Uterus (tissue), 4 donors: ENCODE results near the gene OPCML. TPM values are rescaled to one million over a fixed set of nuclear protein-coding genes. Genes with fewer than 3 reads are reported as not detected.

Source experiments
- DNase-seq, 2 donors: peaks; one replicate each; pipeline ENCODE4 v3.0.0-alpha.2; 2019 to 2020
- H3K27ac ChIP-seq, 2 donors: fragments of 200-600 bp; sonication (generic); 1 replicate in 1 of 2; 2 replicates in 1 of 2; pipeline ENCODE4 v1.5.1; 2016 to 2018
- H3K27me3 ChIP-seq, 2 donors: fragments of 200-600 bp; sonication (generic); one replicate each; pipeline ENCODE4 v1.5.1; 2018 to 2019; ENCODE audit warnings: control low read depth in 1 of 2
- H3K36me3 ChIP-seq, 2 donors: fragments of 200-600 bp; sonication (generic); one replicate each; pipeline ENCODE4 v1.5.1; 2019; ENCODE audit warnings: control low read depth in 1 of 2
- H3K4me1 ChIP-seq, 2 donors: fragments of 200-600 bp; sonication (generic); one replicate each; pipeline ENCODE4 v1.5.1; 2018 to 2019; ENCODE audit warnings: control low read depth in 1 of 2
- H3K4me3 ChIP-seq, 2 donors: fragments of 200-600 bp; sonication (generic); 1 replicate in 1 of 2; 2 replicates in 1 of 2; pipeline ENCODE4 v1.5.1; 2018 to 2019; ENCODE audit warnings: mild to moderate bottlenecking in 1 of 2
- H3K9me3 ChIP-seq, 2 donors: fragments of 200-600 bp; sonication (generic); one replicate each; pipeline ENCODE4 v1.5.1; 2019; ENCODE audit warnings: control low read depth in 1 of 2
- CTCF ChIP-seq, 4 experiments: fragments of 200-600 bp in 2 of 4; fragments of 450-650 bp in 2 of 4; sonication (generic) in 2 of 4; IDR thresholded peaks; one replicate each; pipeline ENCODE4 v1.5.1; 2016 to 2019; ENCODE audit warnings: antibody characterized with exemption in 4 of 4, mild to moderate bottlenecking in 2 of 4, moderate library complexity in 1 of 4
- POLR2A ChIP-seq, 2 donors: fragments of 450-650 bp; IDR thresholded peaks; one replicate each; pipeline ENCODE4 v1.6.1; 2016; ENCODE audit warnings: antibody characterized with exemption in 2 of 2, mild to moderate bottlenecking in 1 of 2, moderate library complexity in 1 of 2
- intact Hi-C: fragments of 100-400 bp; cut with DNase I; formaldehyde crosslinking; loops from one replicate; pipeline ENCODE4 v1.15.1; 2023; ENCODE audit warnings: low total_unique reads
- total RNA-seq, 4 donors: library from RNA; depleted of rRNA in 3 of 4; stranded (reverse); fragments of >200 nt in 3 of 4; gene quantifications; one replicate each; pipeline versions ENCODE4 v1.1.0 to v1.2.4, GENCODE V29; 2014 to 2023
- donor health status: DM: yes; HTN: yes; CAD: no.

The OPCML gene
- total RNA-seq, 4 donors from 2014 or later = under 0.01 to 3.9 (median 1.7) TPM

GRCh38 chr11:133149698-133150097 lies 382.6 kb downstream of the OPCML start:
- Histone ChIP-seq H3K27ac (no peak overlapping the region), H3K4me1 (no peaks in the 10 kb centered on the region), H3K36me3 (no peaks in the 10 kb centered on the region), H3K9me3 (no peaks in the 10 kb centered on the region), H3K4me3 (no peak overlapping the region), H3K27me3 (no peaks in the 10 kb centered on the region)
- no peak for DNase-seq
- intact Hi-C loops = no loop called here
- TF ChIP-seq POLR2A (IDR thresholded peaks at IDR 0.05) (no peak), CTCF (IDR thresholded peaks at IDR 0.05) (no peak)

- no peak overlapping the region for H3K4me3 ChIP-seq
- intact Hi-C loops = no loop called here
- DNase-seq = no peak
Measured at GRCh38 chr11:133147625-133148024, 384.7 kb downstream of the OPCML start.

GRCh38 chr11:133146697-133147306 lies 385.5 kb downstream of the OPCML start:
- no peak overlapping the region for H3K4me3 ChIP-seq
- H3K4me1 ChIP-seq = no peaks in the 10 kb centered on the region
- H3K36me3 ChIP-seq = no peaks in the 10 kb centered on the region
- no peak for DNase-seq
- intact Hi-C loops = no loop called here
- TF ChIP-seq POLR2A (IDR thresholded peaks at IDR 0.05) (no peak), CTCF (IDR thresholded peaks at IDR 0.05) (no peak)
- no peak overlapping the region for H3K27ac ChIP-seq
- no peaks in the 10 kb centered on the region for H3K27me3 ChIP-seq
- H3K9me3 ChIP-seq = no peaks in the 10 kb centered on the region

More at GRCh38 chr11:133147625-133148024, 384.7 kb downstream of the OPCML start:
- no peaks in the 10 kb centered on the region for H3K36me3 ChIP-seq
- H3K9me3 ChIP-seq = no peaks in the 10 kb centered on the region
- H3K27ac ChIP-seq = no peak overlapping the region
- TF ChIP-seq CTCF (IDR thresholded peaks at IDR 0.05) (no peak), POLR2A (IDR thresholded peaks at IDR 0.05) (no peak)
- no peaks in the 10 kb centered on the region for H3K27me3 ChIP-seq
- no peaks in the 10 kb centered on the region for H3K4me1 ChIP-seq

- Histone ChIP-seq H3K27ac (no peak overlapping the region), H3K36me3 (no peaks in the 10 kb centered on the region), H3K4me1 (no peaks in the 10 kb centered on the region), H3K4me3 (no peak overlapping the region), H3K27me3 (no peaks in the 10 kb centered on the region), H3K9me3 (no peaks in the 10 kb centered on the region)
- TF ChIP-seq POLR2A (IDR thresholded peaks at IDR 0.05) (no peak), CTCF (IDR thresholded peaks at IDR 0.05) (no peak)
- DNase-seq = no peak
- intact Hi-C loops = no loop called here
Measured at GRCh38 chr11:133137939-133138338, 394.4 kb downstream of the OPCML start.

- Histone ChIP-seq H3K27ac (no peak overlapping the region), H3K4me1 (no peaks in the 10 kb centered on the region), H3K36me3 (no peaks in the 10 kb centered on the region), H3K9me3 (no peaks in the 10 kb centered on the region), H3K27me3 (no peaks in the 10 kb centered on the region), H3K4me3 (no peak overlapping the region)
- no peak for DNase-seq
- TF ChIP-seq POLR2A (IDR thresholded peaks at IDR 0.05) = no peak
- no peak for TF ChIP-seq CTCF (IDR thresholded peaks at IDR 0.05)
- intact Hi-C loops = no loop called here
Measured at GRCh38 chr11:133137270-133137669, 395.0 kb downstream of the OPCML start.
